ENCODE results near the gene TFB1M.

GRCh38 chr6:155309150-155309549, 5.1 kb downstream of the TFB1M start:
- no peak for TF ChIP-seq CTCF (IDR thresholded peaks at IDR 0.05)
- TF ChIP-seq POLR2AphosphoS5 (IDR thresholded peaks at IDR 0.05) = no peak
- TF ChIP-seq EP300 (IDR thresholded peaks at IDR 0.05) = no peak
- no peak for TF ChIP-seq POLR2A (IDR thresholded peaks at IDR 0.05)

All from suprapubic skin (tissue), 4 donors.